ENCODE data around the gene SPR. TPM values are rescaled to one million over a fixed set of nuclear protein-coding genes. Genes with fewer than 3 reads are reported as not detected.

Gene SPR
- total and polyA plus RNA-seq, 2 of the 13 experiments (the other 11 are each of a cell fraction or from before 2014, with no cell fraction given), result 34.0 to 96.0 TPM

GRCh38 chr2:72847534-72848315, 39.5 kb upstream of the SPR start:
- in situ Hi-C loops (cut with HindIII; ENCODE audit: extremely low pct_ligation_motif_present, low pct_unique_long_range_greater_than_20kb) (no loop called here), intact Hi-C loops (cut with micrococcal nuclease; ENCODE audit: unreplicated experiment) (no loop called here)
- BruUV-seq (replicated peaks), result no TSS peak
- DNase-seq (ENCODE audit: low spot score) (no peak), ATAC-seq (no peak), FAIRE-seq (no peak)
- CTCF ChIA-PET (ENCODE audit: low intra/inter-chr PET ratio, low total read pairs), result no interaction called here
- H3K79me2 ChIP-seq (ENCODE audit: insufficient read depth, low read length), result no peaks in the 10 kb centered on the region
- WGBS (ENCODE audit: low lambda C conversion rate), result 15% methylated on average over 3 of the region's 3 CpGs
- peaks cover 0 to 19% of the 10 kb centered on the region in 2 experiments; a peak in 3 of 5 replicates for H3K27me3 ChIP-seq (ENCODE audit: control insufficient read depth in 1 of 2, insufficient read depth in 2 of 2, low read length in 2 of 2)
- H4K20me1 ChIP-seq (ENCODE audit: insufficient read depth, low read length), result no peaks in the 10 kb centered on the region
- H3K36me3 ChIP-seq (replicated peaks in 1 of 2; ENCODE audit: control insufficient read depth in 1 of 2, insufficient read depth in 2 of 2, low read length in 2 of 2), result no peaks in the 10 kb centered on the region
- TF ChIP-seq ASH2L (IDR thresholded peaks at IDR 0.05; ENCODE audit: insufficient read length, low read depth, low read length), result no peak
- no peak for TF ChIP-seq GLMP (CRISPR knock-in tag; IDR thresholded peaks at IDR 0.05; ENCODE audit: borderline replicate concordance)
- no peak for TF ChIP-seq ZNF296 (CRISPR knock-in tag; conservative IDR thresholded peaks at IDR 0.05)
- TF ChIP-seq KMT2A (CRISPR knock-in tag; IDR thresholded peaks at IDR 0.05), result no peak
- peaks cover 11% of the 10 kb centered on the region for H3K4me1 ChIP-seq (ENCODE audit: insufficient read depth, low read length)
- POLR2A ChIA-PET, result no interaction called here
- H3K9me3 ChIP-seq (ENCODE audit: low read length), result no peaks in the 10 kb centered on the region
- H3K27ac ChIP-seq (ENCODE audit: extremely low read length, insufficient read depth, low read length), result no peak overlapping the region
- H3K4me2 ChIP-seq (ENCODE audit: low read depth, low read length), result no peak overlapping the region
- no peak overlapping the region for H3K4me3 ChIP-seq (replicated peaks in 1 of 3; ENCODE audit: insufficient read depth in 1 of 3, low read depth in 2 of 3, low read length in 3 of 3)
- no peak overlapping the region for H2AFZ ChIP-seq (ENCODE audit: low read length)
- no peak overlapping the region for H3K9ac ChIP-seq (ENCODE audit: insufficient read depth, low read depth, low read length)

- BruUV-seq (replicated peaks), result no TSS peak
- FAIRE-seq (no peak), DNase-seq (ENCODE audit: low spot score) (no peak), ATAC-seq (no peak)
- H3K9ac ChIP-seq (ENCODE audit: insufficient read depth, low read depth, low read length), result no peak overlapping the region
- in situ Hi-C loops (cut with HindIII; ENCODE audit: extremely low pct_ligation_motif_present, low pct_unique_long_range_greater_than_20kb), result no loop called here
- no peaks in the 10 kb centered on the region for H3K79me2 ChIP-seq (ENCODE audit: insufficient read depth, low read length)
- H3K27ac ChIP-seq (ENCODE audit: extremely low read length, insufficient read depth, low read length), result no peak overlapping the region
- H4K20me1 ChIP-seq (ENCODE audit: insufficient read depth, low read length), result no peaks in the 10 kb centered on the region
- intact Hi-C loops (cut with micrococcal nuclease; ENCODE audit: unreplicated experiment), result no loop called here
- ChIA-PET POLR2A (no interaction called here), CTCF (ENCODE audit: low intra/inter-chr PET ratio, low total read pairs) (no interaction called here)
- no peak overlapping the region for H3K4me2 ChIP-seq (ENCODE audit: low read depth, low read length)
- TF ChIP-seq MYNN (CRISPR knock-in tag; IDR thresholded peaks at IDR 0.05; ENCODE audit: low read depth) (no peak), ZNF10 (CRISPR knock-in tag; IDR thresholded peaks at IDR 0.05; ENCODE audit: borderline replicate concordance, low read depth) (no peak), MTF2 (CRISPR knock-in tag; IDR thresholded peaks at IDR 0.05; ENCODE audit: borderline replicate concordance) (no peak), ZNF382 (CRISPR knock-in tag; IDR thresholded peaks at IDR 0.05; ENCODE audit: borderline replicate concordance) (no peak), DNMT3B (CRISPR knock-in tag; conservative IDR thresholded peaks at IDR 0.05) (no peak), NFKBIZ (CRISPR knock-in tag; IDR thresholded peaks at IDR 0.05) (no peak), ZSCAN22 (CRISPR knock-in tag; IDR thresholded peaks at IDR 0.05) (no peak), RBFOX2 (IDR thresholded peaks at IDR 0.05; ENCODE audit: low read depth, low read length) (no peak), ZNF30 (CRISPR knock-in tag; IDR thresholded peaks at IDR 0.05) (no peak), HOXA7 (CRISPR knock-in tag; IDR thresholded peaks at IDR 0.05) (no peak), PTBP1 (IDR thresholded peaks at IDR 0.05; ENCODE audit: low read depth, low read length, poor library complexity, severe bottlenecking) (no peak), ZNF225 (CRISPR knock-in tag; IDR thresholded peaks at IDR 0.05) (no peak)
- peaks cover 11% of the 10 kb centered on the region for H3K4me1 ChIP-seq (ENCODE audit: insufficient read depth, low read length)
- H3K36me3 ChIP-seq (replicated peaks in 1 of 2; ENCODE audit: control insufficient read depth in 1 of 2, insufficient read depth in 2 of 2, low read length in 2 of 2), result no peaks in the 10 kb centered on the region
- no peak overlapping the region for H2AFZ ChIP-seq (ENCODE audit: low read length)
- WGBS (ENCODE audit: low lambda C conversion rate), result 26% methylated on average over 3 of the region's 3 CpGs
- no peaks in the 10 kb centered on the region for H3K9me3 ChIP-seq (ENCODE audit: low read length)
- no peak overlapping the region for H3K4me3 ChIP-seq (replicated peaks in 1 of 3; ENCODE audit: insufficient read depth in 1 of 3, low read depth in 2 of 3, low read length in 3 of 3)
- H3K27me3 ChIP-seq (ENCODE audit: control insufficient read depth in 1 of 2, insufficient read depth in 2 of 2, low read length in 2 of 2), result peaks cover 0 to 19% of the 10 kb centered on the region in 2 experiments; a peak in 3 of 5 replicates
Measured at GRCh38 chr2:72848436-72849137, 38.6 kb upstream of the SPR start.
